Head of caudate nucleus (tissue), 42 donors: ENCODE measurements around the gene UCHL3.
A peak's percentile ranks its signal among the peaks of the same experiment; 100 is the strongest.

Source experiments
- DNase-seq, 42 donors: peaks; one replicate each; pipeline versions ENCODE4 v3.0.0 to v3.0.0-alpha.2; 2020 to 2021; ENCODE audit warnings: mixed read lengths in 7 of 42
- intact Hi-C: fragments of 100-400 bp; cut with DNase I; formaldehyde crosslinking; loops from one replicate; pipeline ENCODE4 v1.15.0; 2022

UCHL3 gene

DNA sequence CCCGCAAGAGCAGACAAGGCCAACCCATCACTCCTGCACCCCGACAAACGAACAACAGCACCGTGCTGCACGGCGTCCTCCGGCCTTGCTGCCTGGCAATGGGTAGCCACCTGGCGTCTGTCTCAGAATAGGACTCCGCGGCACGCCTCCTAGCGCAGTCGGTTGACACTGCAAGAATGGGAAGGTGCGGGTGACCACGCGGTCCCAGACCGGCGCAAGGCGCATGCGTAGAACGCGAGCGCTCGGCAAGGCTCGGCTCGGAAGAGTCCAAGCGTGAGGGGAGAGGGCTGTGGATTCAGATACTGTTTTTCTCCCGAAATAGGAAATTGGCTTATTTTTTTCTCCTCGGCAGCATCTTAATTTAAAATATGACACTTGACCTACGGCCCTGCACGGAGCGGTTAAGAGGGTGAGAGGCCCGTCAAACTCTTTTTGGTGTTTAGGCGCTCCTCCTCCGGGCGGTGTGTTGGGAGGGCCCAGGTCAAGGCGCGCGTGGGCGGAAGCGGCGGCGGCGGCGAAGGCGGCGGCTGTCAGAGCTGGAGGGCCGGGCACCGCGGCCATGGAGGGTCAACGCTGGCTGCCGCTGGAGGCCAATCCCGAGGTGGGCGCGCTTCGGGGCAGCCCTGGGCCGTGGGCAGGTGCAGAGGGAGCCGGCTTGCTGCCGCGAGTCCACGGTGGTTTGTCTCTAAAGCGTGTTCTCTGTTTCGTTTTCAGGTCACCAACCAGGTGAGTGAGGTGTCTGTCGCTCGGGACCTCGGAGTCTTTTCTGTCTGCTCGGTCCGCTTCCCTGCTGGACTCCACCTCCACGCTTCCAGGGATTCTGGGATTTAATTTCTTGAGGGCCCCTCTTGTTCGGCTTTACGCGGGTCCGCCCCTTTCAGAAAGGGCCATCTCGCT is at the start of gene UCHL3:
Gene UCHL3, plus strand, starts transcription at position 530 of the 897 bp plus-strand sequence. Its CDS starts 30 bp downstream, at position 560.
- intact Hi-C loops = loop anchor here (5.0 kb wide), 2 partner anchors 67 to 177 kb away; partner anchors contain the start of gene TBC1D4
- DNase-seq = peak; percentile 91 to 98 (median 96)

DNA sequence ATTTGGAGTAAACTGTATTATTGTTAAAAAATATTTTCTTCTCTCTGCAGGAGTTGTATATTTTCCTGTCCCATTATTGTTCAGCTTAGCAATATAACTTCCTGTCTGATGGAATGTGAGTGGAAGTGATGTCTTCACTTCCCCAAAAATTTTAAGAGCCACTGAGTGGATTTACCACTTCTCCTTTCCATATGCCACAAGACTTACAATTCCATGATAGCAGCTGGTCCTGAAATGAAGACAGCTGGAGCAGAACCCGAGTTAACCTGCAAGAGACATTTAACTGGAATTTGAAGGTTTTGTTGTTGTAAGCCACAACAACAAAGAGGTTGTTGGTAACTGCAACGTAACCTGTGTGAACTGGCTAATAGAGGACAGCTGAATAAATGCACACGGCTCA is 44.3 kb upstream of the UCHL3 start:
- intact Hi-C loops = no loop called here
- peak in 1 of 42 donors; percentile 7 for DNase-seq

DNA sequence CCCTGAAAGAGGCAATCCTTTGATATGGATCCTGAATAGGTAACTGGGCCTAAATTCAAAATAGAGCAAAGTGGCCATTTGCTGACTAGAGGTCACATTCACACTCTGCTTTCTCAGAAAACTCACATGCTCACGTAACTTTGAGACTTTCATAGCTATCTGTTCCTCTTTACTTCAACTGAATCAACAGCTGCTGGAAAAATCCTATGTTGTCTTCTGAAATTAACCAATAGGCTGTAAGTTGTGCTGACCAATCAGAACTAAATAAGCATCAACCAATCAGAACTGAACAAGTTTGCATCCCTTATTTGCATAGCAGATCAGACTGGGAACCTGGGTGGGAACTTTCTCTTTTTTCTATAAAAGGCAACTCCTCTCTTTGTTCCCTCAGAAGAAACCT is 43.6 kb upstream of the UCHL3 start:
- intact Hi-C loops = no loop called here
- DNase-seq = no peak

DNA sequence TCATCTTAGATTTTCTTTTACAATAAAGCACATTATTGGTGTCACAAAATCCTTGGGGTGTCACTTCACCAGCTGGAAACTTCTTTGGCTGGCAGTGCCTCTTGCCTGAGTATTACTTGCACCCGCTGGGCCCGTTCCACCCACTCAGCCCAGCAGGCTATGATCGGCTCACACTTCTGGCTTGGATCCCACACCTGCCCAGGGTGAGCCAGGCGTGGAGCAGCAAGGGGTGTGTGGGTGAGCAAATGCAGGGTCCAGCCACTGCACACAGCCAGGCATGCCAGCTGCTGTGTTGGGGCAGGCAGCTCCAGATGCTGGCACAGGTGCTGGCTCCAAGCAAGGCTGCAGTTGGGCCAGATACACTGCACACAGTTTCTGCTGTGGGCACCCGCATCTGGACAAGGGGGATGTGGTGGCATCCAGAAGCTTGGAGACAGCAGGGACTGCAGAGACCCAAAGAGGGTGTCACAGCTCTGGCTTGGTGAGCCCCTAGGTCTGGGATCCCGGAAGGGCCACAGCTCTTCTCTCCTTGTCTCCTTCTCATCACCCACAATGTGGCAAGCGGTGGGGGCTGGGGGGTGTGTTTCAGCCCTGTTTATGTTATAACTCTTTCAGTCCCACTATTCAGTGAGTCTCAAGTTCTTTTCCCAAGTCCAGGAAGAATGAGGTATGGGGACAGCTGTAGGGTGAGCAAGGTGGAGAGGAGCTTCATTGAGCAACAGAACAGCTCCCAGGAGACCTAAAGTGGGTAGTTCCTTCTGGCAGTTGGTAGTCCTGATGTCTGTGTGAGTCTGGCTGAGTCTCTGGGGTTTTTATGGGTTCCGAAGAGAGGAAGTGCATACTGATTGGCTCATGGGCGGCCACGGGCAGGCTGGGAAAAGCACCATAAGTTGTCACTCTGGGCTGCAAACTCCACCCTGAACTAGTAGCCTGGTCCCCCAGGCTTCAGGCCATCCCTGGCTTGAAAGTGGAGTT is 42.3 kb upstream of the UCHL3 start:
- peak in 3 of 42 donors; percentile 5 to 39 (median 15) for DNase-seq
- intact Hi-C loops = no loop called here

DNA sequence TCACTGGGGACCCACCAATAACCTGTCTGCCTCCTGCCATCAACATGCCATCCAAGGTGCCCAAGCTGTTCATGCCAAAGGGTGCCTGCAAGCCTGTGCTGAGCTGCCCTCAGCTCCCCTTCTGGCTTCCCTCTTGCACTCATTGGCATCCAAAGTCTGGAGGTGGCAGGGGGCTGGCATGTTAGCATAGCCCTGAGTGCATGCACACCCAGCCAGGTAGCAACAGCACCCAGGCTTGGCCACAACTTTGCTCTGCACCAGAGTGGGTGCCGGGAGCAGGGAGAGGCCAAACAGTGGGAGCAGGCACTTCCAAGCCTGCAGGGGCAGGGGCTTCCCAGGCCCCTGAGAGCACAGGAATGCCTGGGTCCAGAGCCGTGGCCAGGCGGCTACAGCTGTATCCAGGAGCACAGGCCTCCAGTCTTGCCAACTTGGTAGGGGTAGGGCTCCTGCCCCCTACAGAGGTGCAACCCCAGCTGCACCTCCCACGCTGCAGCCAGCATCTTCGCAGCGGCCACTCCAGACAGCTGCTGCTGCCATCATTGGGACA is 41.5 kb upstream of the UCHL3 start:
- no peak for DNase-seq
- intact Hi-C loops = no loop called here

DNA sequence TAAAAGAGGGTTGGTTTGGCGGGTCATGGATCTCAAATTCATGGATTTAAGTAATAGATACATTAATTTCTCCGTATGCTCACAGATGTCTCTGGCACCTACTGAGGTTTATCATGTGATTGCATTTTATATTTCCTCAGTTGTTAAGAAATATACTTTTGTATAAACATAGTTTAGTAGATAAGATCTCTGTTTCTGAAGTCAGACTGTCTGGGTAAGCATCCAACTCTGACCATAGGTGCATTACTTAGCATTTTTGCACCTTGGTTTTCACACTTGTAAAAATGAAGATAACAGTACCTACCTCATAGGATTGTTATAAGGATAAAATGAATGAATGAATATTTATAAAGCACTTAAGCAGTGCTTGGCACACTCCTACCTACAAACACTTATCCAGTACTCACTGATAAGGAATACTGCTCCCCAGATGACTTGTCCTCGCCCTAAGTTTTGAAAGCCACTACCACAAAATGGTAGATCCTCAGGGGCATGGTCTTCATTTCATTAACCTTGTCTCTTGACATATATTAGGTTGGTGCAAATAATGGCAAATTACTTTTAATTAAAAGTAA is 38.5 kb upstream of the UCHL3 start:
- DNase-seq = no peak
- intact Hi-C loops = loop anchor here (2.0 kb wide), 1 partner anchor 16 kb away; no protein-coding TSS in a partner anchor

DNA sequence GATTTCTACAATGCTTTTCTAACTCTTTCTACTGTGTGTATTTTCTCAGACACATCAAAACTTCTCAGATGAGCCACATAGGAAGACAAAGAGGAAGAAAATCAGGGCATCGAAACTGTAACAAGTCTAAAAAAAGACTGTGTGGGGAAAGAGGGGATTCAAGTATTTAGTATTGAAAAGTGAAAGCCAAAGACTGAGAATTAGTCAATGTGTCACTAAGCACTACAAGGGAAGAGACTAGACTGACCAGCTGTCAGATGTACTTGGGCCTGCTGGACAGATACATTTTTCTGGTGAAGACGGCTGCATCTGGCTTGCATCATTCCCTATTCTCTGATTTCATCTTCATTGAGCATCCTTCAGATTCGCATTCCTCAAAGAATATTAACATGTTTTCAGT is 37.3 kb upstream of the UCHL3 start:
- no peak for DNase-seq
- intact Hi-C loops = no loop called here

DNA sequence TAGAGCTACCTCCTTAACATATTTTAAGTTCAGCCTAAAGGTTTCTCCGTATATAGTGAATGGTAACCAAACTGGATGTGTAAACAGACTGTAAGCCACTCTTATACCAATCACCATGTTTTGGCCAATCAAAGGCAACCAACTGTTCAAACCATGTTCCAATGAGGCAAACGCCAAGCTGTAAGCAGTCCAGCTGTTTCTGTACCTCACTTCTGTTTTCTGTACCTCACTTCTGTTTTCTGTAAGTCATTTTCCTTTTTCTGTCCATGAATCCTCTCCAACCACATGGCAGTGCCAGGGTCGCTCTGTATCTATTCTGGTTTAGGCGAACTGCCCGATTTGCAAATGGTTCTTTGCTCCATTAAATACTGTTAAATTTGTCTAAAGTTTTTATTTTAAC is 36.3 kb upstream of the UCHL3 start:
- intact Hi-C loops = no loop called here
- no peak for DNase-seq

DNA sequence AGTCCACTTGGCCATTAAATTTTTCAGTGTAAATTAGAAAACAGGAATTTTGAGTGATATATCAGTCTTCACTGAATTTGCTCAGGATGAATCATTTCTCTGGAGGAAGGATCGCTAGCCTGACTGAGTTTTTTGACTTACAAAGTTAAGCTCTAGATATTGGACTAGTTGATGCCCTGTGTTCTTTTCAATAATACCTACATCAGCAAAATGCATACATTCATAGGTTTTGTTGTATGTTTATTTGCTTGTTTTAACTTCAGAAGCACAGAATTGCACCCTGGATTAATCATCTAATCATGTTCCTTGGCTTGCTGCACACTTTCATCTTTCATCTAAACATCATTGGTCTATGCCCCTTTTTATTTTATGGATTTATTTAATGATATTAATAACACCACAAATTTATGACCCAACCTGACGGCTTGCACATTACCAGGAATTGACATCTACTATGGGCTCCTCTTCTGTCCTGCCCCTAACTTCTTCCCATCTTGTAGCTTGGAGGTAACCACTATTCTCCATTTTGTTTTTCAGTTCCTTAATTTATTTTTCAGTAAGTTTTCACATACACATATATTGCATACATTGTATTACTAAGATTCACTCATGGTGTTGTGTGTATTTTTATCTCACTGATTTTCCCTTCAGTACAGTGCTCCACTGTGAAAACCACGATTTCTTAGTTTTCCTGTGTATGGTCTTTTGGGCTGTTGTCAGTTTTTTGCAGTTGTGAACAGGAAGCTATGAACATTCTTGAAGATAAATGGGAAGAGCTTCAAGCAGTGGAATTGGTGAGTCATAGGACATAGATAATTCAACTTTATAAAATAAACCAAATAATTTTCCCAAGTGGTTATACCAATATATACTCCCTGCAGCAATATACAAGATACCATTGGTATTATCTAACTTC is 35.3 kb upstream of the UCHL3 start:
- intact Hi-C loops = no loop called here
- DNase-seq = no peak

DNA sequence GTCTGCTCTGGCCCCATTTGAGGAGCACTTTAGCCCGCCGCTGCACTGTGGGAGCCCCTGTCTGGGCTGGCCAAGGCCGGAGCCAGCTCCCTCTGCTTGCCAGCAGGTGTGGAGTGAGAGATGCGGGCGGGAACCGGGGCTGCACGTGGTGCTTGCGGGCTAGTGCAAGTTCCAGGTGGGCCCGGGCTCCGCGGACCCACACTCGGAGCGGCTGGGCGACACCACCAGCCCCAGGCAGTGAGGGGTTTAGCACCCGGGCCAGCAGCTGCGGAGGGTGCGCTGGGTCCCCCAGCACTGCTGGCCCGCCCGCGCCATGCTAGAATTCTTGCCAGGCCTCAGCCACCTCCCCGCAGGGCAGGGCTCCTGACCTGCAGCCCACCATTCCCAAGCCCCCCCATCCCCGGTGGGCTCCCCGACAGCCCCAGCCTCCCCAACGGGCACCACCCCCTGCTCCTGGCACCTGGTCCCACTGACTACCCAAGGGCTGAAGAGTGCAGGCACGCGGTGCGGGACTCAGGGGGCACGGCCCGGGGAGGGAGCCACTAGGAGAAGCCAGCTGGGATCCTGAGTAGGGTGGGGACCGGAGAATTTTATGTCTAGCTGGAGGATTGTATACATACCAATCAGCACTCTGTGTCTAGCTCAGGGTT is 31.0 kb upstream of the UCHL3 start:
- no peak for DNase-seq
- intact Hi-C loops = no loop called here

DNA sequence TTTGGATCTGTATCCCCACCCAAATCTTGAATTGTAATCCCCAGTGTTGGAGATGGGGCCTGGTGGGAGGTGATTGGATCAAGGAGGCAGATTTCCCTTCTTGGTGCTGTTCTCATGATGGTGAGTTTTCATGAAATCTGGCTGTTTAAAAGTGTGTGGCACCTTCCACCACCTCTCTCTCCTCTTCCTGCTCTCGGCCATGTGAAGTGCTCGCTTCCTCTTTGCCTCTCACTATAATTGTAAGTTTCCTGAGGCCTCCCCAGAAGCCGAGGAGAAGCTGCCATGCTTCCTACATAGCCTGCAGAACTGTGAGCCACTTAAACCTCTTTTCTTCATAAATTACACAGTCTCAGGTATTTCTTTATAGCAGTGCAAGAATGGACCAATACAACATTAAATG is 27.6 kb upstream of the UCHL3 start:
- DNase-seq = no peak
- intact Hi-C loops = no loop called here

DNA sequence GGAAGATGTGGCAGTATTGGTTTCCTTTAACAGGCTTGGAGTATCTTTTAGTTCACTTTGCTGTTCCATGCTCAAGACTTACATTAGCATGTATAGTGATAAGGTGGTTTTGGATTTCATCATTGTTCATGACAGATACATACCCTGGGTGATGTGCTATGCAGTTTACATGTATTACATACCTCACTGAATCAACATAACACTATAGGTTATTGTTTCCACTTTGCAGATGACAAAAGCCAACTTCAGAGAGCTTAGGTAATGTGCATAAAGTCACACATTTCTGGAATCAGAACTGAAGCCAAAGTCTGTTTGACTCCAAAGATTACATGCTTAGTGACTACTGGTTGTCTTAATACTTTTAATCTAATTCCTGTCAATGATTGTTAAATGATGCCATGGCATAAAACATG is 19.0 kb upstream of the UCHL3 start:
- no peak for DNase-seq
- intact Hi-C loops = no loop called here

DNA sequence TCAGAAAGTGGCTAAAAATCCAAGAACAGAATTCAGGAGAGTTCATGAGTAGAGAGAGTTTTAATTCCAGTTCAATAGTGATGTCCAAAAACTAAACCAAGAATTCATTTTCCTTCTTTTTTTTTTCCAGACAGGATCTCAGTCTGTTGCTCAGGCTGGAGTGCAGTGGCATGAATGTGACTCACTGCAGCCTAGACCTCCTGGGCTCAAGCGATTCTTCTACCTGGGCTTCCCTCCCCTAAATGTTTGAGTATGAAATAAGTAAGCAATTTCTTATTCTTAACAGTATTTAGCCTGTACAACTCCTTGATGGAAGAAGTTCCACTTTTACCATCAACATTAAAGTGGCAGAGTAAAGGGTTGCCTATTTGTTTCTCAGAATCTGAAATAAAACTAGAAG is 15.7 kb upstream of the UCHL3 start:
- intact Hi-C loops = no loop called here

DNA sequence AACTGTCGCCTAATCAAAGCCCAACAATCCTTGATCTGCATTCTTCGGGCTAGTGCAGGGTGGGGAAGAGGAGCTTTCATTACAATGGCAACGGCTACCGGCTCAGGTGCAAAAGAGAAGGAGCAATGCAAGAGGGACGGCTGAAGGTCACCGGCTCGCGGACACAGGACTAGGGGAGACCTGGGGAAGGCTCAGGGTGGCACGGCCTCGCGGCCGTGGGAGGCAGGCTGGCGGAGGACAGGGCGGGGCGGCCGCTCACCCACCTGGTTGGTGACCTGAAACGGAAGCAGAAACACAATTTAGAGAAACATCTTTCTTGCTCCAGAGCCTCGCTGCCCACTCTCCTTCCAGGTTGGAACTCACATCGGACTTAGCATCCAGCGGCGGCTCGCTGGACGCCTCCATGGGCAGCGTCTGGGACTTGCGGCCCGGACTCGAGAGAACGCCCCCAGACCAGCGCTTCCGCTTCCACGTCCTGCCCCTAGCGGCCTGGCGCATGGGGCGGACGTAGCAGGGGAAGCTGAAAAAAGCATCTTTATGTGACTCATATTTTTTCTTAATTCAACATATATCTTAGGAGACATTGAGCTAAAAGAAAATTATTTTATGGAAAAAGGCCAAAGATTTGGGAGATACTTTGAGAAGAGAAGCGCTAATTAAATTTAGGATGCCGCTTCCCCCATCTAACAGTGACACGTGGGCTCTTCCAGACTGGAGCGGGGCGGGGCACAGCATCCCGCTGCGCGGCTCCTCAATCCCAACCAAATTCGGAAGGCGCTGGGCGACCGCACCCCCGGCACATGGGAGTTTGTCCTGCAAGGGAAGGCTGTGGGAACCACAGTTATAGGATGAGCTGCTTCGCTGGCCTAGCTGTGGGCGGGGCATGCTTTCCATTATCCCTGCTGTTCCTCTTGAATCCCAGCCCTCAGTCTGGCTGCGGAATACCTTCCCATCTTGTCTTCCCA is 11.9 kb upstream of the UCHL3 start, which contains the start of gene COMMD6:
Gene COMMD6, minus strand, starts transcription at position 441 of the 965 bp plus-strand sequence. Its CDS starts 36 bp downstream, at position 405.
- peak; percentile 46 to 91 (median 82) for DNase-seq
- intact Hi-C loops = no loop called here

More for the DNA sequence above, 15.7 kb upstream of the UCHL3 start:
- DNase-seq = no peak

DNA sequence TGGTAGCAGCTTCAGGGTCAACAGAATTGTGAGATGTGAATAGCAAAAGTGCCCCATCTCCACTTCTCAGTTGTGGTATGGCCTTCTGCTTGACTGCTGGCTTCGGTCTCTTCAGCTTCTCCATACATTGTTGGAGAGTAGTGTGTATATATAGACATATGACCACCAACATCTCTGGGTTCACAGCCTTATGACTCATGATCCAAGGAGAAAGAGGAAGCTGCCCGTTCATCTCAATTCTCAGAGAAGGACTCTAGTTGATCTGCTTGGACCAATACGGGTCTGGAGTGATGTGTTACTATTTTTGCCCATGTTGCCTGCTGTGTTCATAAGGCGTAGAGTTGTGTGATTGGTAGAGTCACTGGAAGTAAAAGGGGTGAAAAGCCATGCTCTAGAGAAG is 8.3 kb upstream of the UCHL3 start:
- no peak for DNase-seq
- intact Hi-C loops = no loop called here

DNA sequence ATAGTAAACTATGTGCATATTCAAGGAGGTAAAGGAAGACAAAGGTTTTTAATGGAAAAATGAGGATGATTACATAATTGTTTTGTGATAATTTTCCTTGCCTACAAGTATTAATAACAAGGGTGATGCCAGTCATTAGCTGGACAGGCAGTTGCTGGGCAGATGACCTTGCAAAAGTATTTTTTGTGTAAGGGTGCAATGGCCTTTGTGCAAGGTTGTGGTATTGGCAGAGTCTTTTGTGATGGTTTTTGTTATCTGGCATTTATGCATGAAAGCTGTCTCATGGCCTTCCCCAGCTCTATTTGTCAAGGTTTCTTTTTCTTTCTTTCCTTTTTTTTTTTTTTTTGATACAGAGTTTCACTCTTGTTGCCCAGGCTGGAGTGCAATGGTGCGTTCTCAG is 7.6 kb upstream of the UCHL3 start:
- intact Hi-C loops = no loop called here
- DNase-seq = no peak
